Central memory CD8-positive, alpha-beta T cell (primary cell): ENCODE data around the gene RETNLB.

Experiments
- ATAC-seq: fragments of 150-1000 bp; cut with Tn5 transposase; replicated peaks from 2 replicates; pipeline ENCODE4 v1.10.0; 2022; ENCODE audit warnings: mild to moderate bottlenecking, moderate FRiP score, moderate number of reproducible peaks; ENCODE audit not compliant: poor library complexity, severe bottlenecking; ENCODE audit errors: extremely low read depth
- DNase-seq, 2 donors: peaks; one replicate each; pipeline ENCODE4 v3.0.0; 2021; ENCODE audit warnings: low spot score in 2 of 2
- H3K27ac Mint-ChIP-seq: one replicate; pipeline ENCODE4 v1.8.0; 2022; ENCODE audit warnings: low read depth, mild to moderate bottlenecking, moderate library complexity, mixed read lengths
- H3K27me3 Mint-ChIP-seq: one replicate; pipeline ENCODE4 v1.8.0; 2022; ENCODE audit warnings: mixed read lengths
- H3K36me3 Mint-ChIP-seq: one replicate; pipeline ENCODE4 v1.8.0; 2022; ENCODE audit warnings: mild to moderate bottlenecking, moderate library complexity, mixed read lengths; ENCODE audit not compliant: insufficient read depth
- H3K4me1 Mint-ChIP-seq: one replicate; pipeline ENCODE4 v1.8.0; 2022; ENCODE audit warnings: mixed read lengths
- H3K4me3 Mint-ChIP-seq: one replicate; pipeline ENCODE4 v1.8.0; 2022; ENCODE audit warnings: mild to moderate bottlenecking, moderate library complexity, mixed read lengths
- H3K9me3 Mint-ChIP-seq: one replicate; pipeline ENCODE4 v1.8.0; 2022; ENCODE audit warnings: mixed read lengths

The RETNLB gene

GRCh38 chr3:108728934-108729333 lies 28.3 kb downstream of the RETNLB start:
- no peak overlapping the region for H3K4me3 Mint-ChIP-seq
- peaks cover 5% of the 10 kb centered on the region for H3K4me1 Mint-ChIP-seq
- no peaks in the 10 kb centered on the region for H3K27me3 Mint-ChIP-seq
- no peaks in the 10 kb centered on the region for H3K9me3 Mint-ChIP-seq
- ATAC-seq, result no peak
- H3K27ac Mint-ChIP-seq, result no peak overlapping the region
- no peaks in the 10 kb centered on the region for H3K36me3 Mint-ChIP-seq
- DNase-seq, result no peak

GRCh38 chr3:108728105-108728504 lies 29.1 kb downstream of the RETNLB start:
- DNase-seq (no peak), ATAC-seq (no peak)
- Mint-ChIP-seq H3K27ac (no peak overlapping the region), H3K27me3 (no peaks in the 10 kb centered on the region), H3K4me1 (peaks cover 10% of the 10 kb centered on the region), H3K4me3 (no peak overlapping the region), H3K9me3 (no peaks in the 10 kb centered on the region), H3K36me3 (no peaks in the 10 kb centered on the region)

DNA sequence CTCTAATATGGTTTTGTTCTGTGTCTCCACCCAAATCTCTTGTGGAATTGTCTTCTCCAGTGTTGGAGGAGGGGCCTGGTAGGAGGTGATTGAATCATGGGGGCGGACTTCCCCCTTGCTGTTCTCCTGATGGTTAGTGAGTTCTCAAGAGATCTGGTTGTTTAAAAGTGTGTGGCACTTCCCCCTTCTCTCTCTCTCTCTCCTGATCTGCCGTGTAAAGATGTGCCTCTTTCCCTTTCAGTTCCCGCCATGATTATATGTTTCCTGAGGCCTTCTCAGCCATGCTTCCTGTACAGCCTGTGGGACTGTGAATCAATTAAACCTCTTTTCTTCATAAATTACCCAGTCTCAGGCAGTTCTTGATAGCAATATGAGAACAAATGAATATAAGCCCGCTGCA lies 33.1 kb downstream of the RETNLB start:
- no peak overlapping the region for H3K4me3 Mint-ChIP-seq
- peaks cover 8% of the 10 kb centered on the region for H3K9me3 Mint-ChIP-seq
- no peaks in the 10 kb centered on the region for H3K36me3 Mint-ChIP-seq
- H3K27me3 Mint-ChIP-seq, result no peaks in the 10 kb centered on the region
- peaks cover 20% of the 10 kb centered on the region for H3K4me1 Mint-ChIP-seq
- H3K27ac Mint-ChIP-seq, result no peak overlapping the region
- DNase-seq, result no peak
- ATAC-seq, result no peak

DNA sequence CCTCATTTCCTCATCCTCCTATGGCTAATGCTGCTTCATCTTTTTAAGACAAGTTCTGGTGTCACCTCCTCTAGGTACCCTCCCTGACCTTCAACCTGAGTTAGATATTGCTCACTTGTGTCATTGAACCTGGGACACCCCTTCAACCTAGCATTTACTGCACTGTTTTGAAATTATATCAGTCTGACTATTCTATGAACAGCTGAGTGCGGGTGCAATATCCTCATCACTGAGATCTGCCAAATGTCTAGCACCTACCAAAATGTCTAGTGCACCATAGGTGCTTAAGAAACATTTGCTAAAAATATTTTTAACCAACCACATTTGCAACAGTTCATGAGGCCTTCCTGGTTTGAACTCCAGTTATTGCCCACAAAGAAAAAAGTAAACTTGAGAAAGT lies 34.5 kb downstream of the RETNLB start:
- no peaks in the 10 kb centered on the region for H3K27me3 Mint-ChIP-seq
- DNase-seq, result no peak
- H3K9me3 Mint-ChIP-seq, result peaks cover 8% of the 10 kb centered on the region
- no peaks in the 10 kb centered on the region for H3K36me3 Mint-ChIP-seq
- ATAC-seq, result peak; percentile 84
- peaks cover 20% of the 10 kb centered on the region for H3K4me1 Mint-ChIP-seq
- peak overlapping the region; percentile 52 for H3K27ac Mint-ChIP-seq
- H3K4me3 Mint-ChIP-seq, result no peak overlapping the region

DNA sequence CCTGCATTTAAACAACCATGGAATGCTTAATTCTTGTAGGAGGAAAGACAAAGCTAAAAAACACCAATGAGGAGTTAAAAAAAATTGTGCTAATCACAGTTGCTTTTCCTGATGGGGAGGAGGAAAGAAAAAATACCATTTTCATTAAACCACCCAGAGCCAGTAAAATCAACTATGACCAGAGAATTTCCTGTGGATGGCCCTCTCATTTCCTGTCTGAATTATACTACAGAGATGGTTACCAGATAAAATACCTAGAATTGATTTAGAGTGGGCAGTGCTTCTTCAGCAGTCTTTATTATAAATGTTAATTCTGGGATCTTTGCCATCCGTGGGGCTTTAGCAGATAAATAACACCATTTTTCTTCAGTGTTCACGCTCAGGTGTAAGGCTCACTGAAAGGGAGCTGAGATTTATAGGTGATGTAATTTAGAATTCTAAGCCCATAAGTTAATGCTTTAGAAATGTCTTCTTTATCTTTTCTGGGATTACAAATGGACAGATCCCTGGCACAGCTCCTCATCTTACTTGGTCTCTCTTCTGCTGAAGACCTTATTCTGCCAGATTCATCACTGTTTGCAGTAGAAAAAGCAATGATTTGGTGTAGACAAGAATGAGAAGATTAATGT lies 37.9 kb downstream of the RETNLB start:
- peaks cover 10% of the 10 kb centered on the region for H3K27me3 Mint-ChIP-seq
- H3K4me1 Mint-ChIP-seq, result peaks cover 18% of the 10 kb centered on the region
- ATAC-seq (no peak), DNase-seq (no peak)
- H3K36me3 Mint-ChIP-seq, result no peaks in the 10 kb centered on the region
- H3K27ac Mint-ChIP-seq, result no peak overlapping the region
- no peak overlapping the region for H3K4me3 Mint-ChIP-seq
- peaks cover 8% of the 10 kb centered on the region for H3K9me3 Mint-ChIP-seq

- Mint-ChIP-seq H3K4me3 (no peak overlapping the region), H3K27ac (no peak overlapping the region), H3K27me3 (peaks cover 10% of the 10 kb centered on the region), H3K36me3 (no peaks in the 10 kb centered on the region), H3K9me3 (peaks cover 8% of the 10 kb centered on the region), H3K4me1 (peaks cover 14% of the 10 kb centered on the region)
- DNase-seq, result no peak
- ATAC-seq, result no peak
Measured at GRCh38 chr3:108718454-108718853, 38.8 kb downstream of the RETNLB start.

GRCh38 chr3:108713816-108714215 lies 43.4 kb downstream of the RETNLB start:
- Mint-ChIP-seq H3K4me3 (no peak overlapping the region), H3K9me3 (no peaks in the 10 kb centered on the region), H3K27ac (no peak overlapping the region), H3K4me1 (no peaks in the 10 kb centered on the region), H3K36me3 (no peaks in the 10 kb centered on the region), H3K27me3 (peaks cover 10% of the 10 kb centered on the region)
- ATAC-seq, result no peak
- no peak for DNase-seq

DNA sequence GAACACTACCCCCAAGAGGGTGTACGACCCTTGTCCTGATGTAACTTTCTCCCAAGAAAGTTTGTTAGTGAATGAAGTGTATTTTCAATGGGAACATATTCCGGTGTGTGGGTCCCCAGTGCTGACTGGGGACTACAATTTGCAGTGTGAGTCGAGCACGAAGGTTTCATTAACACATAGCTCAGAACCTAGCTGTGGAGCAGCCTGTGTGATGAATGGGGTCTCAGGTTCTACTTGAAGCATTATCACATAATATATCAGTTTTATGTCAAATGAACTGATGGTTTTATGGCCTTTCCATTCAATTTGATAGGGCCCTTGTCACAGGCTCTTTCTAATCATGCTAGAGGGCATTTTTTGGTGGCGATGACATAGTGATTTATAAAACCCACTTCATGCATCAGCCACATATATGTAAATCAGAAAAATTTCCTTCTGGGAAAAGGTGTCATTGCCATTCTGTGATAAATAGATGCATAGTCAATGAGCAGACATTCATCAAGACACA lies 44.1 kb downstream of the RETNLB start:
- Mint-ChIP-seq H3K4me3 (no peak overlapping the region), H3K4me1 (no peaks in the 10 kb centered on the region), H3K27ac (no peak overlapping the region), H3K36me3 (no peaks in the 10 kb centered on the region), H3K27me3 (peaks cover 10% of the 10 kb centered on the region), H3K9me3 (no peaks in the 10 kb centered on the region)
- DNase-seq, result no peak
- no peak for ATAC-seq
